DND-41 (cell line): ENCODE results near the gene ARHGEF39.

Source experiments
- ATAC-seq: fragments of 200-7000 bp; cut with Tn5 transposase; 3 replicates; pipeline ENCODE4 v1.9.1; 2021; ENCODE audit warnings: low read depth; ENCODE audit not compliant: insufficient read depth
- DNase-seq: peaks from one replicate; pipeline ENCODE4 v3.0.0-alpha.2; 2020
- H2AFZ ChIP-seq: 2 replicates; pipeline ENCODE4 v1.6.0; 2012; ENCODE audit warnings: low read depth, low read length
- H3K27ac ChIP-seq: 2 replicates; pipeline ENCODE4 v1.5.1; 2012; ENCODE audit warnings: low read length, inconsistent platforms
- H3K27me3 ChIP-seq: fragments of 200-600 bp; sonication (generic); 2 replicates; pipeline ENCODE4 v1.6.0; 2012; ENCODE audit warnings: low read length, mild to moderate bottlenecking, inconsistent platforms; ENCODE audit not compliant: insufficient read depth, poor library complexity
- H3K36me3 ChIP-seq: 2 replicates; pipeline ENCODE4 v1.5.1; 2012; ENCODE audit warnings: low read length, inconsistent platforms; ENCODE audit not compliant: insufficient read depth
- H3K4me1 ChIP-seq: 2 replicates; pipeline ENCODE4 v1.5.1; 2012; ENCODE audit warnings: mild to moderate bottlenecking, low read length; ENCODE audit not compliant: insufficient read depth
- H3K4me2 ChIP-seq: 2 replicates; pipeline ENCODE4 v1.6.0; 2012; ENCODE audit warnings: mild to moderate bottlenecking, moderate library complexity, low read length, inconsistent platforms; ENCODE audit not compliant: insufficient read depth
- H3K4me3 ChIP-seq, 2 experiments: fragments of 200-600 bp in 1 of 2; shearing (Covaris generic) in 1 of 2; 2 replicates each; pipeline ENCODE4 v1.5.1; 2012 to 2016; ENCODE audit warnings: inconsistent platforms in 2 of 2, low read length in 2 of 2, mild to moderate bottlenecking in 2 of 2, low read depth in 1 of 2, moderate library complexity in 1 of 2
- H3K79me2 ChIP-seq: 2 replicates; pipeline ENCODE4 v1.6.0; 2012; ENCODE audit warnings: low read length, inconsistent platforms; ENCODE audit not compliant: insufficient read depth
- H3K9ac ChIP-seq: 2 replicates; pipeline ENCODE4 v1.6.0; 2012; ENCODE audit warnings: low read depth, mild to moderate bottlenecking, inconsistent platforms, low read length, moderate library complexity
- H3K9me3 ChIP-seq: 2 replicates; pipeline ENCODE4 v1.5.1; 2012; ENCODE audit warnings: low read length, moderate library complexity, mild to moderate bottlenecking, inconsistent platforms; ENCODE audit not compliant: insufficient read depth, severe bottlenecking
- H4K20me1 ChIP-seq: 2 replicates; pipeline ENCODE4 v1.6.0; 2012; ENCODE audit warnings: low read length; ENCODE audit not compliant: insufficient read depth
- CTCF ChIP-seq: IDR thresholded peaks from 2 replicates; pipeline ENCODE4 v1.5.1; 2012; ENCODE audit warnings: borderline replicate concordance, low read length, moderate library complexity, mild to moderate bottlenecking; ENCODE audit not compliant: poor library complexity, severe bottlenecking; ENCODE audit errors: extremely low read depth
- EZH2 ChIP-seq: IDR thresholded peaks from 3 replicates; pipeline ENCODE4 v1.6.1; 2012; ENCODE audit warnings: borderline replicate concordance, low read depth, mild to moderate bottlenecking, moderate library complexity, low read length, inconsistent platforms; ENCODE audit not compliant: severe bottlenecking

ARHGEF39 gene

GRCh38 chr9:35629597-35629996, 35.4 kb downstream of the ARHGEF39 start:
- Histone ChIP-seq H3K36me3 (no peaks in the 10 kb centered on the region), H3K79me2 (no peaks in the 10 kb centered on the region), H3K4me3 (no peak overlapping the region), H3K9me3 (no peaks in the 10 kb centered on the region), H3K9ac (no peak overlapping the region), H3K27ac (no peak overlapping the region), H3K4me1 (peaks cover 6% of the 10 kb centered on the region; the same call in 1 of the 2 replicates), H3K4me2 (no peak overlapping the region), H2AFZ (no peak overlapping the region), H4K20me1 (no peaks in the 10 kb centered on the region), H3K27me3 (no peaks in the 10 kb centered on the region)
- DNase-seq = no peak
- ATAC-seq = peak; percentile 40; the same call in 1 of the 3 replicates
- TF ChIP-seq CTCF (no peak), EZH2 (no peak)

- Histone ChIP-seq H3K27me3 (no peaks in the 10 kb centered on the region), H4K20me1 (no peaks in the 10 kb centered on the region), H3K9me3 (no peaks in the 10 kb centered on the region), H3K4me2 (no peak overlapping the region), H3K36me3 (no peaks in the 10 kb centered on the region), H3K4me1 (peaks cover 6% of the 10 kb centered on the region; the same call in 1 of the 2 replicates), H3K79me2 (no peaks in the 10 kb centered on the region), H3K9ac (no peak overlapping the region), H2AFZ (no peak overlapping the region), H3K27ac (no peak overlapping the region), H3K4me3 (no peak overlapping the region)
- ATAC-seq (peak; percentile 19; the same call in 1 of the 3 replicates), DNase-seq (no peak)
- no peak for TF ChIP-seq CTCF
- TF ChIP-seq EZH2 = no peak
Measured at GRCh38 chr9:35628389-35628991, 36.5 kb downstream of the ARHGEF39 start.

GRCh38 chr9:35627575-35627974, 37.4 kb downstream of the ARHGEF39 start:
- TF ChIP-seq CTCF = no peak
- TF ChIP-seq EZH2 = no peak
- Histone ChIP-seq H3K4me1 (peaks cover 6% of the 10 kb centered on the region; the same call in 1 of the 2 replicates), H3K27ac (no peak overlapping the region), H3K79me2 (no peaks in the 10 kb centered on the region), H3K4me3 (no peak overlapping the region), H3K9me3 (no peaks in the 10 kb centered on the region), H2AFZ (no peak overlapping the region), H3K4me2 (no peak overlapping the region), H3K9ac (no peak overlapping the region), H4K20me1 (no peaks in the 10 kb centered on the region), H3K36me3 (no peaks in the 10 kb centered on the region), H3K27me3 (no peaks in the 10 kb centered on the region)
- ATAC-seq (no peak), DNase-seq (no peak)

GRCh38 chr9:35619800-35620158, 45.2 kb downstream of the ARHGEF39 start:
- no peaks in the 10 kb centered on the region; the same call in 1 of the 2 replicates for H3K36me3 ChIP-seq
- H3K4me3 ChIP-seq = peak overlapping the region in 1 of 2 experiments; percentile 17; a peak in 1 of 4 replicates
- no peak overlapping the region for H2AFZ ChIP-seq
- H3K27me3 ChIP-seq = no peaks in the 10 kb centered on the region
- no peak for TF ChIP-seq CTCF
- TF ChIP-seq EZH2 = no peak
- H4K20me1 ChIP-seq = no peaks in the 10 kb centered on the region
- DNase-seq (peak; percentile 89), ATAC-seq (peak; percentile 75)
- H3K9ac ChIP-seq = peak overlapping the region; percentile 70
- peak overlapping the region; percentile 99 for H3K27ac ChIP-seq
- peak overlapping the region; percentile 71 for H3K4me2 ChIP-seq
- H3K4me1 ChIP-seq = peaks cover 77% of the 10 kb centered on the region
- no peaks in the 10 kb centered on the region for H3K9me3 ChIP-seq
- H3K79me2 ChIP-seq = peaks cover 19% of the 10 kb centered on the region
